NCI-H128 (cell line): Measurements from ENCODE around the gene PNMA6E.

Source experiments
- DNase-seq: peaks from one replicate; lab custom pipeline; 2025; ENCODE audit not compliant: unreplicated experiment; lab: John Stamatoyannopoulos, UW

PNMA6E gene

DNA sequence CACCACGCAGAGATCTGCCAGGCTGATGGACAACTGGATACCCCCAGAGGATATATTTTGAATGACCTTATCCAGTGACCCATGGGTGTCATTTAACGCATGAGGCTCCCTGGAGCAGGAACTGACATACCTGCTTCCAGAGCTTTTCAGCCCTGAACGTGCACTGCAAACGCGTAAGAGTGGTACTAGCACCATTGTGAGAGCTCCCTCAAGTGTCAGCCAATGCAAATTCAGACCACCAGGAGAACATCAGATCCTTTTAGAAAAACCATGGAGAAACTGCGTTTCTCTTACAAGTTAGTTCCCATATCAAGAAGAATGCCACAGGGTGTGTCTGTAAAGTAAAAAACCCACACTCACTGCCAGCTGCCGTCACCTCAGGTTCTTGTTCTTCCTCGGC is 37.4 kb upstream of the PNMA6E start:
- no peak for DNase-seq

DNA sequence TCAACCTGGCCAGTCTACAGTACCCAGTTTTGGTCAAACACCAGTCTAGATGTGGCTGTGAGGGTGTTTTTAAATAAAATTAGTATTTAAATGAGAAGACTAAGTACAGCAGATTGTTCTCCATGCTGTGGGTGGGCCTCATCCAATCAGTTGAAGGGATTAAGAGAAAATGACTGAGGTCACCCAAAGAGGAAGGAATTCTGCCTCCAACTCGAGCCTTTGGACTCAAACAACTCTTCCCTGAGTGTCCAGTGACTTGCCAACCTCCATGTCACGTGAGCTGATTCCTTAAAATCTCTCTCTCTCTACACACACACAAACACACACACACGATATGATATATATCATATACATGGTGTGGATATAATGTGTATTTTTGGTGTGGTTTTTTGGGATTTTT is 34.7 kb upstream of the PNMA6E start:
- DNase-seq: no peak

DNA sequence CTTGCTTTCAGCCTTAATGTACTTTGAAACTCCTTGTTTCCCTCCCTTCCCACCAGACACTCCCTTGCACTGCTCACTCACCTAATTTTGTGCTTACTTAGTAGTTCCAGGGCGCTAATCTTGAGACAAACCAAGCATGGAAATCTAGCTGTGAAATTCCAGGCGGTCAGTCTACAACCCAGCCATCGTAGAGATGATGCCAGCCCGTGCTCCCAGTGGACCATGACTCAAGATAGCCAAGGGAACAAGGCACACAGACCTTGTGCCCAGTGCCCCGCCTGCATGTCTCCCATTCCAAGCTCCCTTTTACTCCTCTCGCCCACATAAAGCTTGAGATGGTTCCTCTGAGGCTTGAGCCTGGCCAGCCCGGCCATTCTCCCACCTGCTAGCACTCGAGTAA is 33.7 kb upstream of the PNMA6E start:
- no peak for DNase-seq

DNA sequence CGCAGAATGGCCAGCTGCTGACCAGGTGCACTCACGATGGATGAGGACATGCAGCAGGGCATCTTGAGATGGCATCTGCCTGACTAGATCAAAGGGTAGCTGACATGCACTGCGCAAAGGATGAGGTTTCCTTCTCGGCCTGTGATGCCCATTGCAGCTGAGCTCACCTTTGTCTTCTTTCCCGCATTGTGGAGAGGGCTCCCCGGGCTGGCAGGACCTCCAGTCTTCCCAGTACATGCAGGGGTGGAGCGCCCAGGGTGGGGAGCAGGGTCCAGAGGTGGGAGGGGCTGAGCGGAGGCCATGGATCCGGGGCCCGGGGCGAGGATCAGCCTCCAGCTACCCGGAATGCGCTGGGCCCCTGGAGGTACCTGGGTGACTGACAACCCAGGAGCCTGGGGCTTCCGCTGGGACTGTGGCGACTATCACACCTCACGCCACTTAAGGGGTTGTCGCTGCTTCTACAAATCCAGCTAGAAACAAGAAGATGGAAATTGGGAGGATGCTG is 32.7 kb upstream of the PNMA6E start:
- DNase-seq: no peak

DNA sequence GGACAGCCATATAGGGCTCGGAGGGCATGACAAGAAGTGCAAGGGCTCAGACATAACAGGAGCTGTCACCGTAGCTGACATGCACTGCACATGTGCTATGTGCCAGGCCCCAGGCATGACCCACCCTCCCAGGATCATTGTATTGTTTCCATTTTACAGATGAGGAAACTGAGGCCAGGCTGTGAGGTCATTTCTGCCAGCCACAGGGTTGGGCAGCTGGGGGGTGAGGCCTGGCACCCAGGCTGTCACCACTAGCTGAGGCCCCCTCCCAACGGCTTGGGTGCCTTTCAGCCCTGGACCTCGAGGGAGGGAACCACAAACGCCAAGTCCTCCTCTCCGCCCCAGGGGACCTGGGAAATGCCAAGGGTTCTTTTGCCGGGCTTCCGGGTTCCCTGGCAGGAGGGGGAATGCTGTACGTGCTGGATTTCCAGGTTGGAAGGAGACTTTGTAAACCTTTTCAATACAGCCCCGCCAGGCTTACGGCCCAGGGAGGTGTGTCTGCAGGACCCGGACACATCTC is 32.1 kb upstream of the PNMA6E start:
- DNase-seq: no peak

DNA sequence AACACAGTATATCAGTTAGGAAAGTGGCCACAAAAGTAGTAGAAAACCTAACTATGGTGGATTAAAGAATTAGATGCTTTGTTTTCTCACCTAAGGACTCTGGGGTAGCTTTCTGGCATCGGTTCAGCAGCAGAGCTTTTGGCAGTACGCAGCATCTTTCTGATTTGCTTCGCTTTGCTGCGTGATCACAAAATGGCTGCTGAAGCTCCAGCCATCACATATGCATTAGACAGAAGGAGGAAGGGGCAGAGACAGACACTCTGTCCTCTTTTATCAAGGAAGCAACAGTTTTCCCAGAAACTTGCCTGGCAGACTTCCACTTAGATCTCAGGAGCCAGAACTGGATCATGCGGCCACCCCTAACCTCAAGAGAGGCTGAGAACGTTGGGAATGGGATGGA is 29.6 kb upstream of the PNMA6E start:
- DNase-seq: no peak

DNA sequence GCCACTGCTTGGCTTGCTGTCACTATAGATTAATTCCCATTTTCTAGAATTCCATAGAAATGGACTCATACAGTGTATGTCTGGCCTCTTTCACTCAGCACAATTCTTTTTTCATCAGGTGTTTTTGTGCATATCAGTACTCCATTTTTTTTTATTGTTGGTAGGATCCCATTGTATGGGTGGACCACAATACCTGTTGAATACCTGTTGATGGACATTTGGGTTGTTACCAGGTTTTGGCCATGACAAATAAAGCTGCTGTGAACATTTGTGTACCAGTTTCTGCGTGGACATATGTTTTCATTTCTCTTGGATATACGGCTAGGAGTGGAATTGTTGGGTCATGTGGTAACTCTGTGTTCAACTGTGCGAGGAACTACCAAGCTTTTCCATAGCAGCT is 25.1 kb upstream of the PNMA6E start:
- no peak for DNase-seq

DNA sequence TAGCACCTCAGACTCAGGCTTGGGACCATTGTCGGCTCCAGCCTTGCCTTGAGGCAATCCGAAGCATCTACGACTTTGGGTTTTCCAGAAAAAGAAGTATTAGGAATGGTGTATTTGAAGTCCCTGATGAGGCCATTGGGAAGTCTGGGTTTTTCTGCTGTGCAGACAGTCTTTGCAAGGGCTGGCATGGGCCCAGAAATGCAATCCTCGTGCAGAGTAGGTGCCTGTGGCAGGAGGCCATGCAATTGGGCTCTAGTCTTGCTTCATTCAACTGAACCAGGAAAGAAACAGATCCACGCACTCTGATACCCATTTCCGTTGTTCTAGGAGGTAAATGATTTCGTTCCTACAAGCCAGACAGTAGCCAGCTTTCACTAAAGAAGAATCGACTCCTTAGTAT is 22.5 kb upstream of the PNMA6E start:
- no peak for DNase-seq

DNA sequence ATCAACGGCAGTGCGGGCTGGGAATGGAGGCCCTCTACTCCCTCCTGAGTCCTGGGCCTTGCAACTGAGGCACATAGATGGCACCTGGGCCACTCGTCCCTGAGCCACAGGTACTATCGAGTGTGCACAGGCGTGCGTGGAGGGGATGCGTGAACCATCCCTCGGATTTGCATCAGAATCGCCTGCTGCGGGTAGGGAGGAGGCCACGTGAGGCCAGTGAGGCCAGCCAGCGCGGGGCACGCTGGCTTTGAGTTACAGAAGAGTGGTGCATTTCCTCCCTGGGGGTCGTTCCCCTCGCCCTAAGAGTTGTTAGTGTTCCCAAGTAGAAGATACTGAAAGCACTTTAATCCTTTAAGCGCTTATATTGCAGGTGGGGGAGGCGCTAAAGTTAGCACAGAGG is 20.7 kb upstream of the PNMA6E start:
- DNase-seq: no peak

DNA sequence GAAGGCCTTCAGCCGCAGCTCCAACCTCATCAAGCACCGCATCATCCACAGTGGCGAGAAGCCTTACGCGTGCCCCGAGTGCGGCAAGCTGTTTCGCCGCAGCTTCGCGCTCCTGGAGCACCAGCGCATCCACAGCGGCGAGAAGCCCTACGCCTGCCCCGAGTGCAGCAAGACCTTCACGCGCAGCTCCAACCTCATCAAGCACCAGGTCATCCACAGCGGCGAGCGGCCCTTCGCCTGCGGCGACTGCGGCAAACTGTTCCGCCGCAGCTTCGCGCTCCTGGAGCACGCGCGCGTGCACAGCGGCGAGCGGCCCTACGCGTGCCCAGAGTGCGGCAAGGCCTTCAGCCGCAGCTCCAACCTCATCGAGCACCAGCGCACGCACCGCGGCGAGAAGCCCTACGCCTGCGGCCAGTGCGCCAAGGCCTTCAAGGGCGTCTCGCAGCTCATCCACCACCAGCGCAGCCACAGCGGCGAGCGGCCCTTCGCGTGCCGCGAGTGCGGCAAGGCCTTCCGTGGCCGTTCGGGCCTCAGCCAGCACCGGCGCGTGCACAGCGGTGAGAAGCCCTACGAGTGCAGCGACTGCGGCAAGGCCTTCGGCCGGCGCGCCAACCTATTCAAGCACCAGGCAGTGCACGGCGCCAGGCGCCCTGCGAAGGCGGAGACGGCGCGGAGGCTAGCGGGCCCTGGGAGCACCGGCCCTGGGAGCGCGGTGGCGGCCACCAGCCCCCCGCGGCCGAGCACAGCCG is 19.9 kb upstream of the PNMA6E start:
- DNase-seq: no peak

DNA sequence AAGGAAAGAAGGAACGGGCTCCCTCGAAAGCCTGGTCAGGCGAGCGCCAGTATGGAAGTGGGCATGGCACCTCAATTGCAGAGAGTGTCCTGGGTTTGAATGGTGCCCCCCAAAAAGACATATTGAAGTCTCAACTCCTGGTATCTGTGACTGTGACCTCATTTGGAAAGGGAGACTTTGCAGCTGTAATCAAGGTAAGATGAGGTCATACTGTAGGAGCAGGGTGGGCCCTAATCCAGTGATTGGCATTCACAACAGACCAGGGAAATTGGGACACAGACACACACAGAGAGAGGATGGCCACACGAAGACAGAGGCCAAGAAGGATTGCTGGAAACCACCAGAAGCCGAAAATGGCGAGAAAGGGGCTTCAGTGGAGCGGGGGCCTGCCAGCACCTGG is 16.5 kb upstream of the PNMA6E start:
- DNase-seq: no peak

DNA sequence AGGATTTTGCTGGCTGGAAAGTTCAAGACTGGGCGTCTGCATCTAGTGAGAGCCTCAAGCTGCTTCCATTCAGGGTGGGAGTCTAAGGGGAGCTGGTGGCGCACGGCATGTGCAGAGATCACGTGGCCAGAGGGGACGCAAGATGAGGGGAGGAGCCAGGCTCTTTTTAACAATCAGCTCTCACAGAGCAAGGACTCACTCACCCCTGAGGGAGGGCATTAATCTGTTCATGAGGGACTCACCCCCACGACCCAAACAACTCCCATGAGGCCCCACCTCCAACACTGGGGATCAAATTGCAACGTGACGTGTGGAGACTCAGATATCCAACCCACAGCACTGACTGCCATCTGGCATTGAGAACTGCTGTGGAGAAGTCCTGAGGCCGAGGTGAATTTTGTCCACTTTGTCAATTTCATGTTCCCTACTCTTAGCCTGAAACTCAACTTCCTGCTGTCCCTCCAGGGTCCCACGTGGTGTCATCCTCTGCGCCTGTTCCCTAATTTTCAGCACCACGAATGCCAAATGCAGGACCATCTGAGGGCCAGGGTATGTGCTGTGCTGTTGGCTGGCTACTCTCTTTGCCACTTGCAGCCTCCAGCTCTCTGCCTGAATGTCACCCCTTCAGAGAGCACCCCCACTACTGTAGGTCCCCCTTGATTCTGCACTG is 15.8 kb upstream of the PNMA6E start:
- DNase-seq: no peak

DNA sequence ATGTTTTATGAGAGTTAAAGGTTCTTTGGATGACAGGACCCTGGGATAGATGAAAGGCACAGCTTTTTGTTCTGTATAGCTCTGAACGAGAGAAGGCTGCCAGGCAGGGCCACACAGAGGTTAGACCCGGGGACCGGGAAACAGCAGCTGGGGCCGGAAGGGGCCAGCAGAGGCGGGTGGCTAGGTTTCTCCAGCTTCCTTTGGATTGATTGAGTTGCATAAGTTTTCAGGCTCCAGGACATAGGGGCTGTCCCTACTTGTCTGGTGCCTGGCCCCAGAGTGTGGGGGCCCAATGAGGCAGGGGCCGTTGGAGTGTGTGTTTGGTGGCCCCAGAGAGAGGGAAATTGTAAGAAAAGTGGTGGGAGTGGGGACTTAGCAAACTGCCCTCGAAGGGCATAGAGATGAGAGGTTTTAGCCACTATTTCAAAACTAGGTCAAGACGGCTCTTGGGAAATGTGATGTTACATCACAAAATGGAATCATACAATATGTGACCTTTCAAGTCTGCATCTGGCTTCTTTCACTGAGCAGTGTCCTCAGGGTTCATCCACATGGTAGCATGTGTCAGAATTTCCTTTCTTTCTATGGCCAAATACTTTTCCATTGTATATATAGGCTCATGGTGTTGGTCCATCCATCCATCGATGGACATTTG is 13.8 kb upstream of the PNMA6E start:
- DNase-seq: no peak

DNA sequence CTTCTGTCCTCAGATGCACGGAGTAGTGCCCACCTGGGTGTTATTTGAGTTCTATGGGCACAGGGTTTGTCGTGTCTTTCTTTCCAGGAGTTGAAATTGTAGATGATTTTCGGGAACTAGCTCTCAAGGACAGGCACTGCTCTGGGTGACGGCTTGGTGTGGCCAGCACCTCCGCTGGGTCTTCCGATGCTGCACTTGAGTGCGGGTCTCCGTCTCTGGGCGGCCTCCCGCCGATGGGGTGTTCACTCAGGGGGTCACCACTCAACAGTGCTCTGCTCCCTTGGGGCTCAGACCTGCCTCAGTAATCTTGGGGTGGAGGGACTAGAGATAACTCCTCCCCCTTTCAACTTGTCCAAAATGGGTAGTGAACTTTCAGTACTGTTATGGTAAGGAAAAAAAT is 12.6 kb upstream of the PNMA6E start:
- DNase-seq: no peak

DNA sequence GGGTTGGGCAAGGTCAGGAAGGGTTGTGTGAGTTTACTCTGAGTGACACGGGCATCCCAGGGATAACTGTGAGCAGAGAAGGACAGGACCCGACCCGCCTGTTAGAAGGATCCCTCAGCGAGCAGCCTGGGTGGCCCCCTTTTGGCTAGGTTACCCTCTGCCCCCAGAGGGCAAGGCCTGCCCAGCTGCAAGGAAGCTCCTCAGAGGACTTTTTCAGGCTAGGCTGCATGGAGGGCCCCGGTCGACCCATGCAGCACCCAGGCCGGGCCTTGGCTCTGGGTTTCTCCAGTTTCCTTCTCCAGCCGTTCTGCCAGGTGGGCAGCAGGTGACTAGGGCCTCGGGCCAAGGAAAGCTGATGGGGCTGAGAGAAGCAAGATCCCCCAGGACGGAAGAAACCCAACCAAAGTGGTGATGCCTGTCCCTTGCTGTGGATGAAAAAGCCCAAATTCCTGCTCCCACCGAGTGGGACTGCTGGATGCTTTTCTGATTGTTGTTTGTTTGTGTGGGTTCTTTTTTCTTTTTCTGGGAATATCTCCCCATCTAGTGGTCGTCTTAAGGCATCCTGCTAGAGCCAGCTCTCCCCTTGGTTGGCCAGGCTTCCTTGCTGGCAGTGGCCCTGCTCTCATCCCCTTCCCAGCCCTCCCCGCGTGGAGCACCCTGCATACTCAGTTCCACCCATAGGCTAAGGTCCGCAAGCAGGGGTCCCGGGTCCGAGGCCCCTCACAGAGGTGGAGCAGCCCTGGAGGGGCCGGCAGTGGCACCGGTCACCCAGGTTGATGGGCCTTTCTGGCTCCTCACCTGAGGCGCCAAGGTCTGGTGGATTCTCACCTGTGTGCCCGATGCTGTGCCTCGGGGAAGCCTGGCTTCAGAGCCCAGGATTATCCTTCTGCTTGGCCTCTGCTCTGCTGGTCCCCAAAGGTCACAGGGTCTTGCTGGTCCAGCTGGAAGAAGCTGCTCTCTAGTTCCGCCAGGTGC is 11.9 kb upstream of the PNMA6E start:
- DNase-seq: no peak

DNA sequence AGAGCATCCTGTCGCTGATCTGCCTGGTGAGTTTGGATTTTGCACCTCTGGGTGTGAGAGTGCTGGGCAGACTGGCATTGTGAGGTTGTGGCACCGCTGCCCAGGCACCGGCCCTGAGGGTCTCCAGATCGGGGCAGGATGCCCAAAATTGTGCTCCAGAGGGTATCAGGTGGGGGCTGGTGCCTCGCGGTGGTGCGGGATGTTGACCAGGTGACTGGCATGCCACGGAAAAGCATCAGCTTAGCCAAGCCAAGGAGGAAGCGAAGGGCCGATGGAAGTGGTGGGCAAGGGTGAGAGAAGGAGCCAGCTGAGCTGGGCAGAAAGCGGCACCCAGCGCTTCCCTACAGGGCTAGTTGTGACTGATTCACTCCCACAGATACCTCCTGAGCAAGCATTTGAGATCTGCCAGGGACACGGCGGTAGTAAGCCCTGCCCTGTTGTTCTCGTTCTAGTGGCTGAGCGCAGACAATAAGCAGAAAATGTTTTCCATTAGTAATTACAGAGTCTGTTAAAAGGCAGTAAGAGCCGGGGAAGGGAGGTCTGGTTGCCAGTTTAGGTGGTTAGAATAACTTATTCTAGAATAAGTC is 10.9 kb upstream of the PNMA6E start:
- peak; percentile 13 for DNase-seq

DNA sequence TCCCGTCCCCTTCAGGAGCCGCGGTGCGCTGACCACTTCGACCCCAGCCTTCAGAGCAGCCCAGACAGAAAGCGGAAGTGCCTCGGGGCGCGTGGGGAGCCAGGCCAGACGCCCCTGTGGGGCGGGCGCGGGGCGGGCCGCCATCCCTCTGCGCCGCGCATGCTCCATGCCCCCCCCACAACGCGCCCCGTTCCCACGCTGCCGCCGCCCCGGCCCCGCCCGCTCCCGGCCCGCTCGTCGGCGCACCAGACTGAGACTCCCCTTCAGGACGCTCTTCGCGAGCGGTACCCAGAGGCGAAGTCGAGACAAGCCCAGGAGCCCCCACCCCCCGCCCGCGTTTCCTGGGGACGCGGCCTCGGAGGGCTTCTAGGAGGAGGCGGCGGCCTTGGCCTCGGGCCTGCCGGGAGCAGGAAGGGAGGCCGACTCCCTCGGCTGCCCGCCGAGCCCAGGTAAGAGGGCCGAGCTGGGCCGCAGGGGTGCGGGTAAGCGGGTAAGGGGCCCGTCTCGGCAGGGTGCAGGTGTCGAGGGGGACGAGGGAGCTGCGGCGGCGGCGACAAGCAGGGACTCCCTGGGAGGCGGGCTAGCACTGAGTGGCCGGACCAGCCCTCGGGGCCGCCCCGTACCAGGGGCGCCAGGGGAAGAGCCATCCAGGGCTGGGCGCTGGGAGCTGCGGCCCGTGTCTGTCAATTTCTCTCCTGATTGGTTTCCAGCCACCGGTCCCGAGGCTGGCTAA is 10.3 kb upstream of the PNMA6E start, which contains the start of gene ZFP92:
TSS of gene ZFP92 (plus strand) at position 218 of the 733 bp plus-strand sequence. CDS start 6,851 bp downstream, outside the sequence.
- DNase-seq: no peak

DNA sequence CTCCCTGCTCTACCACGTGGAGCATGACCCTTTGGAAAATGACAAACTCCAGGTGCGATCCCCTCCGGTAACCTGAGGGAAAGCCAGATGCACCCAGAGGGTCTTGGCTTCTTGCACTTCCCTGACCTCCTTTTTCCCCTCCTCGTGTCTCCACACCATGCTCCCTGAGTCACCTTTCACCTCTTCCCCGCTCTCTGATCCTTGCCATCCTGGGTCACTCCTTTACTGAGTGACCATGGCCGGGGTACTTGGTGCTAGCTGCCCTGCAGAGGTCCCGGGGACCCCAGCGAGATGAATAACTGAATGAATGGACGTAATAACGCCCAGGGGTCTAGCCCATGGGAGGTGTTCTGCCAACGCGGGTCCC is 9.7 kb upstream of the PNMA6E start:
- no peak for DNase-seq

DNA sequence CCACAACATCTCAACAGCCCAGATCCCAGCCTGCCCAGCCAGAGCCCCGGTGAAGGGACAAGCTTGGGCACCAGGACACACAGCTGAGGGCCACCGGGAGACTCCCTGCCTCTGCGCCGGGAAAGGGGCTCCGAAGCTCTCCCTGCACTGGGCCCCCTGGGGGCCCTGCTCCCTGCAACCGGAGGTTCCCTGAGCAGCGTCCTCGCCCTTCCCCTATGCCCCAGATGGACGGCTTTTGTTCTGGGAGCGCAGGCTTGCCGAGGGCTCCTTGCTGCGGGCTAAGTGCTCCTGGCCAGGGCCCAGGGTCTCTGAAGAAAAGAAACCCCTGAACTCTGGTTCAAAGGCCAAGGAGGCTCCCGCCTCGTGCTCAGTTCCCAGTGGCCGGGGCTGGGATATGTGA is 9.2 kb upstream of the PNMA6E start:
- DNase-seq: no peak
